Measurements from ENCODE around the gene MSRB1. TPM values are rescaled to one million over a fixed set of nuclear protein-coding genes. Genes with fewer than 3 reads are reported as not detected.

The MSRB1 gene
- total RNA-seq, 1 experiment from 2014 or later = 25.7 TPM

- no peaks in the 10 kb centered on the region for H4K20me1 ChIP-seq (ENCODE audit: low read length)
- intact Hi-C loops (cut with micrococcal nuclease) = no loop called here
- no TSS peak for BruUV-seq (replicated peaks)
- peak overlapping the region; percentile 85; the same call in 1 of the 2 replicates for H3K9ac ChIP-seq (ENCODE audit: low read length)
- peak overlapping the region; percentile 95 for H3K4me2 ChIP-seq (ENCODE audit: low read length)
- no peaks in the 10 kb centered on the region for H3K9me3 ChIP-seq (ENCODE audit: low read length)
- no peak for TF ChIP-seq CTCF (conservative IDR thresholded peaks at IDR 0.05; ENCODE audit: low read depth, low read length)
- no peak for TF ChIP-seq EZH2 (IDR thresholded peaks at IDR 0.05; ENCODE audit: low read length, unreplicated experiment)
- TF ChIP-seq EZH2phosphoT487 (IDR thresholded peaks at IDR 0.05; ENCODE audit: borderline replicate concordance, low read length) = no peak
- H3K27ac ChIP-seq (ENCODE audit: low read length) = no peak overlapping the region
- H3K36me3 ChIP-seq (ENCODE audit: low read depth, low read length) = no peaks in the 10 kb centered on the region; the same call in 1 of the 2 replicates
- peaks cover 29% of the 10 kb centered on the region for H3K4me1 ChIP-seq (ENCODE audit: insufficient read depth, low read length)
- ChIA-PET POLR2A (ENCODE audit: unreplicated experiment) (interaction anchor here (0.6 kb wide), 1 partner anchor 29 kb away, joined by 5 read pairs; no protein-coding TSS in a partner anchor), CTCF (interaction anchor here (0.5 to 1.0 kb wide), 2 partner anchors 18 to 155 kb away, joined by 3 read pairs; no protein-coding TSS in a partner anchor)
- H3F3A ChIP-seq (ENCODE audit: low read length, unreplicated experiment) = peaks cover 3% of the 10 kb centered on the region
- H3K9me2 ChIP-seq (replicated peaks; ENCODE audit: low read length) = no peaks in the 10 kb centered on the region
- DNase-seq (peak; percentile 44), ATAC-seq (peak; percentile 13)
- H3K4me3 ChIP-seq (ENCODE audit: low read length) = peak overlapping the region; percentile 90
- peaks cover 19% of the 10 kb centered on the region for H3K79me2 ChIP-seq (ENCODE audit: low read length)
- H3K27me3 ChIP-seq (ENCODE audit: low read length) = no peaks in the 10 kb centered on the region
- no peak overlapping the region for H2AFZ ChIP-seq (ENCODE audit: low read length)
Measured at GRCh38 chr16:1985466-1986150, 42.6 kb upstream of the MSRB1 start.

GRCh38 chr16:1984347-1985225, 41.6 kb upstream of the MSRB1 start:
- H3K36me3 ChIP-seq (ENCODE audit: low read depth, low read length) = no peaks in the 10 kb centered on the region; the same call in 1 of the 2 replicates
- peak overlapping the region; percentile 90 for H3K4me3 ChIP-seq (ENCODE audit: low read length)
- H3K4me1 ChIP-seq (ENCODE audit: insufficient read depth, low read length) = peaks cover 40% of the 10 kb centered on the region
- H3K27me3 ChIP-seq (ENCODE audit: low read length) = no peaks in the 10 kb centered on the region
- peaks cover 19% of the 10 kb centered on the region for H3K79me2 ChIP-seq (ENCODE audit: low read length)
- intact Hi-C loops (cut with micrococcal nuclease) = no loop called here
- H3K27ac ChIP-seq (ENCODE audit: low read length) = no peak overlapping the region
- BruUV-seq (replicated peaks) = TSS peak; percentile 55
- peak overlapping the region; percentile 72 for H2AFZ ChIP-seq (ENCODE audit: low read length)
- H3K4me2 ChIP-seq (ENCODE audit: low read length) = peak overlapping the region; percentile 95
- no peaks in the 10 kb centered on the region for H3K9me3 ChIP-seq (ENCODE audit: low read length)
- CTCF ChIA-PET = interaction anchor here (1.0 kb wide), 1 partner anchor 19 kb away, joined by 3 read pairs; no protein-coding TSS in a partner anchor
- H3F3A ChIP-seq (ENCODE audit: low read length, unreplicated experiment) = peaks cover 3% of the 10 kb centered on the region
- H4K20me1 ChIP-seq (ENCODE audit: low read length) = no peaks in the 10 kb centered on the region
- no peak for TF ChIP-seq CTCF (conservative IDR thresholded peaks at IDR 0.05; ENCODE audit: low read depth, low read length)
- no peak for TF ChIP-seq EZH2 (IDR thresholded peaks at IDR 0.05; ENCODE audit: low read length, unreplicated experiment)
- no peak for TF ChIP-seq EZH2phosphoT487 (IDR thresholded peaks at IDR 0.05; ENCODE audit: borderline replicate concordance, low read length)
- POLR2A ChIA-PET (ENCODE audit: unreplicated experiment) = interaction anchor here (0.6 kb wide), 3 partner anchors 23 to 212 kb away, joined by 3 to 5 read pairs (median 4); partner anchors contain the start of genes EME2 and MRPS34
- DNase-seq = no peak
- peak; percentile 2; the same call in 1 of the 2 replicates for ATAC-seq
- no peaks in the 10 kb centered on the region for H3K9me2 ChIP-seq (replicated peaks; ENCODE audit: low read length)
- H3K9ac ChIP-seq (ENCODE audit: low read length) = peak overlapping the region; percentile 85

Measured in PC-3 (cell line).